COR-L47 (cell line): ENCODE measurements around the gene CR1.
"Not testable (repeated sequence)": the region's sequence is repeated elsewhere in the genome, so short reads cannot be mapped to it uniquely, and the experiment has no call there.

Source experiments
- DNase-seq: peaks from one replicate; lab custom pipeline; 2025; lab: John Stamatoyannopoulos, UW

CR1 gene

DNA sequence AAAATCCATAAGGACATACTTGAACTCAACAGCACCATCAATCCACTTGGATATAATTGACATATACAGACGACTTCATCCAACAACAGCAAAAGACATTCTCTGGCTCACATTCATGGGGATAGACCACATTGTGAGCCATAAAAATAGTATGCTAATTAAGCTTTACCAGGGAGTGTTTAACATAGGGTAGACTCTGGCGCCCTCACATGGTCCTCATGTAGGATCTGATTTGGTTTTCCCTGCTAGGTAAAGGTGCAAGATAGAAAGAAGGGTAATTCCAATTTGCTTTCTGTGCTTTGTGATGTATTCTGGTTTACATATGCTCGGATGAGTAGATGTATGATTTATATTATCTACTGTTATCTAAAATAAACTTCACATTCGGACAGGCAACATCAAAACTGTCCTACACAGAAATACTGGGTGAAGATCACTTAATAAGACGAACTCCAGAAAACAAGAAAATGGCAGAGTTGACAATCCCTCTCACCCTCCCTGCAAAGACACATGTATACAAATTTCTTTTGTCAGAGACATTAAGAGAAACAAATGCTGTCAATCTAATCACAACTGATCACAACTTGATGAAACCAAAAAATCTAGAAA is 176.7 kb downstream of the CR1 start:
- DNase-seq = peak; percentile 72

DNA sequence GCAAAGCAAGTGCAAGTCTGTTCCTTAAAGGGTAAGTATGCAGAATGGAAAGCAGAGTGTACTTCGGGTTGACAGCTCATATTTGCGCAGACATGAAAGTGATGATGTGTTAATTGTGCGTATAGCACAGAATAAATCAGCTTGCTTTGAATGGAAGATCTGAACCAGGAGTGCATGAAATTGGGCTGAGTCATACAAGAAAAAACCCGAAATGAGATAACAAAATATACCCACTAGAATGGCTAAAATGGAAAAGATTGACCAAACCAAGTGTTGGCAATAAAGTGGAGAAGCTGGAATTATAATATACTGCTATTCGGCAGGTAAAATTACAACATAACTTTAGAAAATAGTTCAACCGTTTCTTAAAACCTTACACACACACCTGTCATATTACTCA is 177.4 kb downstream of the CR1 start:
- DNase-seq = no peak

DNA sequence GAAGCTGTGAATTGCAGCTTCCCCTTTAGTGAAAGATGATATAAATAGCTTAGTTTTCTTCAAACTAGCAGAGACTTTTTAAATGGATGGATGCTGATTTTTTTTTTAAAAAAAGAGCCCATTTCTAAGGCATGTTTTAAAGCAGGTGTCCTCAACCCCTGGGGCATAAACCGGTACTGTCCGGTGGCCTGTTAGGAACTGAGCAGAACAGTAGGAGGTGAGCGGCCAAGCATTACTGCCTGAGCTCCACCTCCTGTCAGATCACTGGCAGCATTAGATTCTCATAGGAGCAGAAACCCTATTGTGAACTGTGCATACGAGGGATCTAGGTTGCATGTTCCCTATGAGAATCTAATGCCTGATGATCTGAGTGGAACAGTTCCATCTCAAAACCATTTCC is 180.2 kb downstream of the CR1 start:
- no peak for DNase-seq

DNA sequence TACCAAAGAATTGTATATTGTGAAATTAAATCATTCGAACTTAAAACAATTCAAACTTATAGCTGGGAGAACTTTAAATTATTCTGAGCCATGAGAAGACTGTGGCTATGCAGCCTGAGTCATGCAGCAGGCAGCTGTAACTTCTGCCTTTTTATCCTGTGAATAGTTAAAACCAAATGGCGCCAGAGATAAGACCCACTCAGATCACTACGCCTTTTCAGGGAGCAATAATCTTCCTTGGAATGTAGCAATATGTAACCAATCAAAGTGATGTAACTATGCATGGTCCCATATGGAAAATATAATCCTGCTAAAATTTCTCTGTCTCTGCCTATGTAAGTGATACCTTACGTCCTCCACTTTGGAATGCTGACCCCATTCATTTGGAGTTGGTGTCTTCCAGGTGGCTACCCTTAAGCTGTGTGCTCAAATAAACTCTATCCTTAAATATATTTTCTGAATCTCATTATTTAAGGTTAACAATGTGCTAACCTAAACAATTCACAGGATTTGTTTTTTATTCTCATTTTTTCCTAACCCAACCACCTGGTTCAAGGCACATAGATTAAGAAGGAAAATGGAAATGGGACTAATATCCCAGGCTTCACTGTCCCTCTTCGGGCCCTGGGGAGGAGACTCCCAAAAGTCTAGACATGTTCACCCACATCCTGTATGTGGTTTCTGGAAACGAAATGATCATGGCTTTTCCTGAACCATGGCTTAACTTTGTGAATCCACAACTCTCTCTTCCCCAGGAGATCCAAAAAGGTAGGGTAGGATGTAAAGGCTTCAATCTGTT is 184.8 kb downstream of the CR1 start:
- DNase-seq = not testable (repeated sequence)

DNA sequence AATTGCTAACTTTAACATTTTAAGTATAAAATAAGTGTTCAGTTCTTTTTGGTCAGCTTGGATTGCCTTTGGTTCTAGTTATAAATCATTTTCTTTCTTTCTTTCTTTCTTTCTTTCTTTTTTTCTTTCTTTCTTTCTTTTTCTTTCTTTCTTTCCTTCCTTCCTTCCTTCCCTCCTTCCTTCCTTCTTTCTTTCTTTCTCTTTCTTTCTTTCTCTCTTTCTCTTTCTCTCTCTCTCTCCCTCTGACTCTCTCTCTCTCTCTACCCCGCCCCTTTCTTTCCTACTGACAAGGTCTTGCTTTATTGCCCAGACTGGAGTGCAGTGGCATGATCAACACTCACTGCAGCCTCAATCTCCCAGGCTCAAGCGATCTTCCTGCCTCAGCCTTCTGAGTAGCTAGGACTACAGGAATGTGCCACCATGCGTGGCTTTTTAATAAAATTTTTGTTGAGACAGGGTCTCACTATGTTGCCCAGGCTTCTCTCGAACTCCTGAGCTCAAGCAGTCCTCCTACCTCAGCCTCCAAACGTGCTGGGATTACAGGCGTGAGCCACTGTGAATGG is 187.0 kb downstream of the CR1 start:
- not testable (repeated sequence) for DNase-seq

DNA sequence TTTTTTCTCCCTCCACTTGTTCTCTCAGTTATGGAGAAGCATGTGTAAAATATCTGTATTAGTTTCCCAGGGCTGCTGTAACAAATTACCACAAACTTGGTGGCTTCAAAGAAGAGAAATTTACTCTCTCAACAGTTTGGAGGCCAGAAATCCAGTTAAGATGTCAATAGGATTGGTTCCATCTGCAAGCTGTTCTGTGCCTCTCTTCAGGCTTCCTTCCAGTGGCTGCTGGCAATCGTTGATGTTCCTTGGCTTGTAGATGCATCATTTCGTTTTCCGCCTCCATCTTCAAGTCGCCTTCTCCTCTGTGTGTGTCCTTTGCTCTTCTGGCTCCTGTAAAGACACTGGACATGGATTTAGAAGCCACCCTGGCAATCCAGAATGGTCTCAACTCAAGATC is 194.6 kb downstream of the CR1 start:
- DNase-seq = not testable (repeated sequence)

DNA sequence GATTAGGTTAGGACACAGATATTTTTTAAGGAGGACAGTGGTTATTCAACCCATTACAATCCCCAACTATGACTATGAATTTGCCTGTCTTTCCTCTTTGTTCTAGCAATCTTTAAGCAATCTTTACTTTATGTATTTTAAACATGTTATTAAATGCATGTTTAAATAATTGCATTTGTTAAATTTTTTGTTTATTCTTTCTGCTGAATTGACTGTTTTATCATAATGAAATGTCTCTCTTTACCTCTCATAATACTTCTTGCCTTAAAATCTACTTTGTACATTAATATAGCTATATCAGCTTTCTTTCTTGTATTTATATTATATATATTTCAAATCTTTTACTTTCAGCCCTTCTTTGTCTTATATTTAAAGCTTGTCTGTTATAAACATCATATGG is 195.1 kb downstream of the CR1 start:
- DNase-seq = no peak
